ENCODE measurements around the gene ATP1A4.

ATP1A4 gene

GRCh38 chr1:160205242-160206035, 54.0 kb downstream of the ATP1A4 start, which contains the start of gene PEA15:
Gene PEA15 (plus strand): TSS chr1:160205384. CDS start chr1:160211545, 6,161 bp downstream.
- no peak for FAIRE-seq
- DNase-seq (ENCODE audit: insufficient read length, low spot score) = peak; percentile 86

GRCh38 chr1:160206036-160206389, 54.6 kb downstream of the ATP1A4 start:
- FAIRE-seq = no peak
- DNase-seq (ENCODE audit: insufficient read length, low spot score) = peak; percentile 68
- peak; percentile 49; the same call in 1 of the 2 replicates for TF ChIP-seq POLR2A (IDR thresholded peaks at IDR 0.05; ENCODE audit: low read depth, low read length)

More at GRCh38 chr1:160205242-160206035, 54.0 kb downstream of the ATP1A4 start, which contains the start of gene PEA15:
- peak; percentile 65 for TF ChIP-seq POLR2A (IDR thresholded peaks at IDR 0.05; ENCODE audit: low read depth, low read length)

- TF ChIP-seq POLR2A (IDR thresholded peaks at IDR 0.05; ENCODE audit: low read depth, low read length) = no peak
- no peak for FAIRE-seq
- peak; percentile 95 for DNase-seq (ENCODE audit: insufficient read length, low spot score)
Observed at GRCh38 chr1:160206421-160207117, 55.2 kb downstream of the ATP1A4 start.

GRCh38 chr1:160207118-160207650, 55.8 kb downstream of the ATP1A4 start:
- FAIRE-seq (no peak), DNase-seq (ENCODE audit: insufficient read length, low spot score) (no peak)
- TF ChIP-seq POLR2A (IDR thresholded peaks at IDR 0.05; ENCODE audit: low read depth, low read length) = no peak

GRCh38 chr1:160207771-160208556, 56.6 kb downstream of the ATP1A4 start:
- FAIRE-seq (no peak), DNase-seq (ENCODE audit: insufficient read length, low spot score) (no peak)
- no peak for TF ChIP-seq POLR2A (IDR thresholded peaks at IDR 0.05; ENCODE audit: low read depth, low read length)

- no peak for TF ChIP-seq POLR2A (IDR thresholded peaks at IDR 0.05; ENCODE audit: low read depth, low read length)
- FAIRE-seq (no peak), DNase-seq (ENCODE audit: insufficient read length, low spot score) (no peak)
Observed at GRCh38 chr1:160208557-160209320, 57.3 kb downstream of the ATP1A4 start.

- DNase-seq (ENCODE audit: insufficient read length, low spot score) (no peak), FAIRE-seq (no peak)
- TF ChIP-seq POLR2A (IDR thresholded peaks at IDR 0.05; ENCODE audit: low read depth, low read length) = no peak
Observed at GRCh38 chr1:160209321-160210046, 58.1 kb downstream of the ATP1A4 start.

GRCh38 chr1:160210561-160210960, 59.2 kb downstream of the ATP1A4 start:
- TF ChIP-seq POLR2A (IDR thresholded peaks at IDR 0.05; ENCODE audit: low read depth, low read length) = no peak
- FAIRE-seq = no peak
- no peak for DNase-seq (ENCODE audit: insufficient read length, low spot score)

GRCh38 chr1:160211046-160211790, 59.8 kb downstream of the ATP1A4 start:
- FAIRE-seq = no peak
- no peak for TF ChIP-seq POLR2A (IDR thresholded peaks at IDR 0.05; ENCODE audit: low read depth, low read length)
- DNase-seq (ENCODE audit: insufficient read length, low spot score) = no peak

GRCh38 chr1:160214481-160215140, 63.2 kb downstream of the ATP1A4 start:
- TF ChIP-seq POLR2A (IDR thresholded peaks at IDR 0.05; ENCODE audit: low read depth, low read length) = no peak
- no peak for DNase-seq (ENCODE audit: insufficient read length, low spot score)
- FAIRE-seq = no peak

GRCh38 chr1:160216301-160216700, 64.9 kb downstream of the ATP1A4 start:
- TF ChIP-seq POLR2A (IDR thresholded peaks at IDR 0.05; ENCODE audit: low read depth, low read length) = no peak
- FAIRE-seq = no peak
- DNase-seq (ENCODE audit: insufficient read length, low spot score) = no peak
